C4-2B (cell line): ENCODE data around the gene TNS1.
A peak's percentile ranks its signal among the peaks of the same experiment; 100 is the strongest.

Source experiments
- ZFX ChIP-seq: fragments of 450-650 bp; IDR thresholded peaks from 2 replicates; pipeline ENCODE4 v1.6.1; 2017
- TF ChIP-seq, protein P1 (sequence below): fragments of 450-650 bp; conservative IDR thresholded peaks from 2 replicates; pipeline ENCODE4 v1.5.1; 2017; ENCODE audit warnings: mild to moderate bottlenecking

DNA sequence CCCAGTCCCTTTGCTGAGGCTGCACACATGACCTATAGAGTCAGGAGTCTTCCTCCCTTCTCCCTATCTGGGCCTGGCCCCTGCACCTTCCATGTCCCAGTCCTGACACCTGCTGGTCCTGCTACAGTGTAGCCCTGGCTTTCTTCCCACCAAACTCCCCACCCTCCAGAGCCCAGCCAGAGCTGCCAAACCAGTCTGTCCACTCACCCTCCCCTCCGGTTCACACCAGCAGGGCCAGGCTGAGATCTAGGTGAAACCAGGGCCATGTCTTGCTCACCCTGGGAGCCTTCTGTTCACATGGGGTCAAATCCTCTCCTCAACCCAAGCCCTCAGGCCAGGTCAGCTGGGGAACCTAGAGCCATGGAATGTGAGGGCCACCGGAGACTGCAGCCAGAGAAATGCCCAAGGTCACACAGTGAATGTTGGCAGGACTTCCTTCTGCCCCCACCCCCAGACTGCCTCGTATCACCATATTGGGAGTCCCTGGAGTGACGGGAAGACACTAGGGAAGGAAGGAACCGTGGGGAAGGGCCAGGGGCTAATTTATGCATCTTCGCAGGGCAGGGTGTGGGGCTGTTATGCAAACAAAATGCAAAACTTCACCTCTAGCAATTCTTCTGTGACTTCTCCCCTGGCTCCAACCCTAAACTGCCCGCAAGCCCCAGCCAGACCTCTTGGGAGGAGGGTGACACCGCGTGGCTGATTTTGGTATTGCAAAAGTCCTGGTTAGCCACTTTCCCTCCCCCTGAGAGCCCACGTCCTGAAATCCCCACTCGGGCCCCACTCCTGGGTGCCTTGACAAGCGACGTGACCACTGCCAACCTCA is 14.6 kb downstream of the TNS1 start:
- TF ChIP-seq, protein P1, sequence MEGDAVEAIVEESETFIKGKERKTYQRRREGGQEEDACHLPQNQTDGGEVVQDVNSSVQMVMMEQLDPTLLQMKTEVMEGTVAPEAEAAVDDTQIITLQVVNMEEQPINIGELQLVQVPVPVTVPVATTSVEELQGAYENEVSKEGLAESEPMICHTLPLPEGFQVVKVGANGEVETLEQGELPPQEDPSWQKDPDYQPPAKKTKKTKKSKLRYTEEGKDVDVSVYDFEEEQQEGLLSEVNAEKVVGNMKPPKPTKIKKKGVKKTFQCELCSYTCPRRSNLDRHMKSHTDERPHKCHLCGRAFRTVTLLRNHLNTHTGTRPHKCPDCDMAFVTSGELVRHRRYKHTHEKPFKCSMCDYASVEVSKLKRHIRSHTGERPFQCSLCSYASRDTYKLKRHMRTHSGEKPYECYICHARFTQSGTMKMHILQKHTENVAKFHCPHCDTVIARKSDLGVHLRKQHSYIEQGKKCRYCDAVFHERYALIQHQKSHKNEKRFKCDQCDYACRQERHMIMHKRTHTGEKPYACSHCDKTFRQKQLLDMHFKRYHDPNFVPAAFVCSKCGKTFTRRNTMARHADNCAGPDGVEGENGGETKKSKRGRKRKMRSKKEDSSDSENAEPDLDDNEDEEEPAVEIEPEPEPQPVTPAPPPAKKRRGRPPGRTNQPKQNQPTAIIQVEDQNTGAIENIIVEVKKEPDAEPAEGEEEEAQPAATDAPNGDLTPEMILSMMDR, result peak; percentile 87
- no peak for TF ChIP-seq ZFX
